ENCODE measurements around the gene GUCY1A1.
"Not testable (repeated sequence)": the region's sequence is repeated elsewhere in the genome, so short reads cannot be mapped to it uniquely, and the experiment has no call there.

The GUCY1A1 gene

GRCh38 chr4:155666344-155667221 is at the start of gene GUCY1A1:
Gene GUCY1A1 (plus strand): TSS chr4:155666848. CDS start chr4:155696868, 30,020 bp downstream.
- peak in 29 of 51 donors; percentile 1 to 83 (median 28) for DNase-seq

DNA sequence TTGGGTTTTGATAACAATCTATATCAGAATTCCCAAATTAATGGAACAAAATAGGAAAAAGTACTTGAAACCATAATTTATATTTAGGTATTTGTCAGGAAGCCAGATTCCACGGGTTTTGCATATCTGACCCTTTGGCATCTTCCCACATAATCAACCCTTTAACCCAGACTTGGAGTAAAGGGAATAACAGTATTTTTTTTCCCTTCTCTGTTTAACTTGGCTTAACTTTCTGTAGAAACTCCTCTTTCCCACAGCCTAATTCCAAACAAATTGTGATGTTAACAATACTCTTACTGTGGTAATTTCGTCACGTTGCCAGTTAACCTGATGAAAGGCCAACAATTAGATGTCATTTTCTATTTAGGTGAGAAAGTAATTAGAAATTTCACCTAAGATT is 49.4 kb upstream of the GUCY1A1 start:
- DNase-seq = no peak

DNA sequence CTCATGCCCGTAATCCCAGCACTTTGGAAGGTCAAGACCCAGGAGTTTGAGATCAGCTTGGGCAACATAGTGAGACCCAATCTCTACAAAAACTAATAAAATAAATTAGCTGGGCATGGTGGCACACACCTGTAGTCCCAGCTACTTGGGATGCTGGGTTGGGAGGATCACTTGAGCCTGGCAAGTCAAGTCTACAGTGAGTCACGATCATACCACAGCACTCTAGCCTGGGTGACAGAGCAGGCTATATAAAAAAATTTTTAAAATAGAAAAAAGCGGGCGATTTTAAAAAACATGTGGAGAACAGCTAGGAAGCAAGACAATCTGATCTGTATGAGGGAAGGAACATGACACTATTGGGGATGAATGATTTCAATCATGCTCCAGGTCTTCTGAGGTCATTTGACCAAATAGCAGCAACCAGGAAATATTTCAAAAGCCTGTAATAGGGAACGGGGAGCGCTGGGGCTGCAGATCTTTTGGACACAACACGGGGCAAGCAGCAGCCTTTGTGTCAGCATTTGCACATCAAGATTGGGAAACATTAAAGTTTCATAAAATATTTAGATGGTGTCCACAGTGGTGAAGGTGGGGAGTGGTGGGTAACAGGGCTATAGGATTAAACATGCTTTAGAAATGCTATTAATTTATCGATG is 48.3 kb upstream of the GUCY1A1 start:
- DNase-seq = no peak

- DNase-seq = no peak
These were observed 46.0 kb upstream of the GUCY1A1 start for GRCh38 chr4:155620637-155621036.

GRCh38 chr4:155624478-155624877 is 42.2 kb upstream of the GUCY1A1 start:
- DNase-seq = no peak

DNA sequence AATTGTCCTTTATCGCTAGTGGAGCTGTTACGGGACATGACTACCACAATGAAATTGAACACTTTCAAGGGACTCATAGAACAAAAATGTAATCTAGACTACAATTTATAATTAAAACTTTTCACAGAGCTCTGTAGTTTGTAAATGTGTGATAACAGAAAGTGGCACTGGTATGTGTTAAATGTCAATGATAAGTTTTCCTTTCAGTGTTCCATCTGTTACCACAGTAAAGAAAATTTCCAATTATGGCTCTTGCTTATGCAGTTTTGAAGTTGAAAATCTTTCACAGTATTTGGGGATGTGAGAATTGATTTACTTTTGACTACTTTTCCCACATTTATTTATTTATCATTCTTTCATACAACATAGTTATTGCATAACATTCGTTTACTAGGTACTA is 40.1 kb upstream of the GUCY1A1 start:
- no peak for DNase-seq

DNA sequence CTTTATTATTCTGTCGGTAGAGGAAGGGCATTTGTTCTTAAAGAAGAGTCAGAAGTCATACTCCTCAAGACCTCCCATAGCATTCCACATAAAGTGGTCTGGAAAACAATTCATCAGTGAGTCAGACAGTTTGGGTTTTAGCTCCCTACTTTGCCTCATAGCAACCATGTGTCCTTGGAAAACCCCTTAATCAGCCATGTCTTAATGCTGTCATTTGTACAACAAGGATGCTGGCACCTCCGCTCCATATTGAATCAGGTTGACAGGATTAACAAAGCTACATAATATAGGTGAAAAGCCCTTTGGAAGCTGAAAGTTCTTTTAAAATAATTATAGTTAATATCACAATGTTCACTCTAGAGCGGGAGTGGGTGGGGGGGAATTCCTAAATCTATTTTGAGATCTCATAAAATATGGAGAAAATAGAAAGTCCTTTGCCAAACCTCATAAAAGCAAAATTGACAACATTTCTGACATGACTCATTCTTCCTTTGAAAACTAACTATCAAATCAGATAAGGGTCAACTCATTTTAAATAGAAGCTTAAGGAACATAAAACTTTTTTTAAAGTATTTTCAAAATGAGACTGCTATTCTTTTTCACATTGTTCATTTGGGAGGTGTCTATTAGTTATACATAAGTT is 37.3 kb upstream of the GUCY1A1 start:
- DNase-seq = no peak

DNA sequence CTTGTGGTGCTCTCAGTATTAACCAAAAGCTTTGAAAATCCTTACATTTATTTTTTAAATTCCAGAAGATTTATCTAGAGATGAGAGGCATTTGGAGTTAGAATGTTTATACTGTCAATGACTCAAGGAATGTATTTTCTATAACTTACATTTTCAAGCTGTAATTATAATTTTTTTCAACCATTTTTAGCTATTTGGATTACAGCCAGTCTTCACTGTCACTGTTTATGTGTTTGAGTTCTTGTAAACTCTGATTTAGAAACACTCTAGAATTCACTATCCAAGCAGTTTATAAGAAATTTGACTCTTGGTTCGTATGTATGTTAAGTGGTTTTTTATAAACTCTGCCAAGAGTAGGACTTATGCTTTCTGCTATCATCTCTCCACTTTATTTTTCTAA is 36.7 kb upstream of the GUCY1A1 start:
- DNase-seq = no peak

DNA sequence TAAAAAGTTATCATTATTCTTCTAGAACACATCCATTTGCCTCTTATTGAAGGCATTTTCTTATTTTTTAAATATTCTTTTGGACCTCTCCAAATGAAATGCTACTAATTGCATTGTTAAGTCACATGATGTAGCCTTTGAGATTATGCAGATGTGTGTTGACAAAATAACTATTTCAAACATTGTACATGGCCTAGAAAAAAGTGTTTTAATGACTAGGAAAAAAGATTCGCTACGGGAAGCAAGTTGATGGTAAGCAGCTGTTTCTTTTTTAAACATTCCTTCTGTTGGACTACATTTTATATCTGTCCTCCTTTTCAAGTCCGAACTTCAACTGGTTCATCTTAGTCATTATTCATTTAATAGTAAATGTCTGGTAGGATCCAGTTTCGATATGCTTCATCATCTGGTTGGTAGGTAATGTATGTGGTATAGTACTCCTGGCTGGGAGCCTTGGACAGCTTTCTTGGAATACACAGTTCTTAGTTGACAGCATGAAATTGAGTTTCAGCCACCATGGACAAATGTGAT is 34.3 kb upstream of the GUCY1A1 start:
- no peak for DNase-seq

- no peak for DNase-seq
These were observed 28.3 kb upstream of the GUCY1A1 start for GRCh38 chr4:155638195-155638965.

DNA sequence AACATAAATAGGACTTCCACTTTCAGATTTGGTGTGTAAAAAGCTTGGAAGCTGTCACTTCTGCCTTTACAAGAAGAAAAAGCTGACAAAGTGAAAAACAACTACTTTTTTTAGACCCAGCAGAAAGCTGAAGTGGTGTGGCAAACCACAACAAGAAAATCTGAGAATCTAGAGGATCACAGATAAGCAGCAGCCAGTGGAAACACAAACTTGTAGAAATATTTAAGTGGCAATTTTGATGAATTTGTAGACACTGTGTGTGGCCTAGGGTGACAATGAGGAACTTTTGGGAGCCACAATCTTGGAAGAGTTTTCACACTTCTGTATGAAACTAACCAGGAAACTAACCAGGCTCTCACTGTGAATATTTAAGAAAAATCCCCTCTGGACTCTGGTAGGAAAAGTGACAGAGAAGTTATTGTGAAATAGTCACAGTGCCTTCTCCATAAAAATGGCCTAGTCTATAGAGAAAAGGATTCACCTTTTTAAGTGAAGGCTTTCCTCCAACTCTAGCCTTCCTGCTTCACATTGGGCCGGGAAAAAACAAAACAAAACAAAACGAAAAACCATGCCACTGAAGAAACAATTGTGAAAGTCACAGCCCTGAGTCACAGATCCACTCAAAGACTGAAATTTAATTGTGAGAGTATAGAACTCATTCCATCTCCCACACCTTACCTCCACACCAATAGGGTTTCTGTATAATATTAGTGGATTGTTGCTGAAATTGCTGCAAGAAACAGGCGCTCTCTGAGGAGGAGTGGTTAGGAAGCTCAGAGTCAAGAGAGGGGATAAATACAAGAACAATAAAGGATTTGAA is 26.7 kb upstream of the GUCY1A1 start:
- peak in 1 of 51 donors; percentile 4 for DNase-seq

- DNase-seq = no peak
These were observed 25.9 kb upstream of the GUCY1A1 start for GRCh38 chr4:155640751-155641150.

DNA sequence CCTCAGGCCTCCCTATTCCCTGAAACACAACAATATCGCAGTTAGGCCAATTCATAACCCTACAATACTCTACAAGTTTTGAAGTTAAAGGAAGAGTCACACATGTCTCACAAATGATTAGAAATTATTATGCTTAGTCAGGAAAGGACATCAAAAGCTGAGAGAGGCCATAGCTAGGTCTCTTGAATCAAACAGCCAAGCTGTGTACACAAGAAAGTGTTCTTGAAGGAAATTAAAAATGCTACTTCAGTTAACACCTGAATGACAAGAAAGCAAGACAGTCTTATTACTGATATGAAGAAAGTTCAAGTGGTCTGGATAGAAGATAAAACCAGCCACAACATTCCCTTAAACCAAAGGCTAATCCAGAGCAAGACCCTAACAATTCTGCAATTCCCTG is 23.6 kb upstream of the GUCY1A1 start:
- DNase-seq = no peak

- DNase-seq = no peak
These were observed 20.6 kb upstream of the GUCY1A1 start for GRCh38 chr4:155646001-155646400.

DNA sequence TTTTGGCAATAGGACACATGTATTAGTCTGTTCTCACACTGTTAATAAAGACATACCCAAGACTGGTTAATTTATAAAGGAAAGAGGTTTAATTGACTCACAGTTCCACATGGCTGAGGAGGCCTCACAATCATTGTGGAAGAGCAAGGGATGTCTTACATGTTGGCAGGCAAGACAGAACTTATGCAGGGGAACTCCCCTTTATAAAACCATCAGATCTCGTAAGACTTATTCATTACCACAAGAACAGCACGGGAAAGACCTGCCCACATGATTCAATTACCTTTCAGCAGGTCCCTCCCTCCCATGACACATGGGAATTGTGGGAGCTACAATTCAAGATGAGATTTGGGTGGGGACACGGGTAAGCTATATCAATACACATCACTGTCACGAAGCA is 15.9 kb upstream of the GUCY1A1 start:
- DNase-seq = not testable (repeated sequence)

- no peak for DNase-seq
These were observed 13.6 kb upstream of the GUCY1A1 start for GRCh38 chr4:155653052-155653451.

- DNase-seq = no peak
These were observed 10.6 kb upstream of the GUCY1A1 start for GRCh38 chr4:155656025-155656424.

- DNase-seq = no peak
These were observed 9.5 kb upstream of the GUCY1A1 start for GRCh38 chr4:155657169-155657568.

DNA sequence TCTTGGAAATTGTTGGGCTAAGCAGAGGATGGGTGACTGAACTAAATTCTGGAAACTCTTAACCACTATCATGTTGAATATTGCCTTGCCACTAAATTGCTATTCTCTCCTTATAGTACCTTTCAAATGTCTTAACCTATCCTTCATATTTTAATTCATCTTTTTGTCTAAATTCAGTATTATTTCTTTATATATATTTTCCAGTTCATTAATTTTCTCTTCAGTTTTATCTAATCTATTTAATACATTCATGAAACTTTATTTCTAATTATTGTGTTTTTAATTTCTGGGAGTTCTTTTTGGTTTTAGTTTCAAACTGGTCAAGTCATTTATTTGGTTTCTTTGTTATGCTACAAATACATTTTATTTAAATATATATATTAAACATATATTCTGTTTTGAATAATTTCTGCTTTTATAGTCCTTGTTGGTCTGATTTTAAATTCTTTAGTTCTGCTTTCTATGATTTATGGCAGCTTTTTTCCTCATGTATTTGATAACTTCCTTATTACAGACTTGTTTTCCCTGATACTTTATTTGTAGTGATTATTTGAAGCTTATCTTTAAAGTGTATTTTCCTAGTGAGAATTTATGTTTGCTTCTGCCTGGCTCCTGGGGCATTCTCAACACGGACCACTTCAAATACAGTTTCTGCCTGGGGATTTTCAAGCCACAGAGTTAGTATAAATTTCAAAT is 8.5 kb upstream of the GUCY1A1 start:
- no peak for DNase-seq

GRCh38 chr4:155658681-155659064 is 8.0 kb upstream of the GUCY1A1 start:
- no peak for DNase-seq

Measured in hypothalamus (tissue), 51 donors.